WTC11 (cell line): ENCODE measurements around the gene VWF. TPM values are rescaled to one million over a fixed set of nuclear protein-coding genes. Genes with fewer than 3 reads are reported as not detected.

Source experiments
- ATAC-seq: fragments of 200-7000 bp; cut with Tn5 transposase; 2 replicates; pipeline ENCODE4 v1.10.0; 2021; ENCODE audit warnings: mild to moderate bottlenecking, moderate library complexity
- CTCF ChIA-PET: fragments of 300-600 bp; sonication (Branson Sonifier 250); formaldehyde crosslinking; loops from one replicate; lab custom pipeline; 2021; ENCODE audit warnings: antibody characterized with exemption; lab: Charles Lee
- POLR2A ChIA-PET: fragments of 350-600 bp; sonication (Branson Sonifier 250); formaldehyde crosslinking; loops from one replicate; lab custom pipeline; 2021; ENCODE audit warnings: antibody characterized with exemption; lab: Charles Lee
- DNase-seq: peaks from one replicate; pipeline ENCODE4 v3.0.0; 2021; ENCODE audit warnings: low spot score
- H3K27ac Mint-ChIP-seq: 2 replicates; pipeline ENCODE4 v1.8.0; 2021; ENCODE audit warnings: mixed read lengths
- H3K27me3 Mint-ChIP-seq: 2 replicates; pipeline ENCODE4 v1.8.0; 2021; ENCODE audit warnings: low read depth, mild to moderate bottlenecking, moderate library complexity, mixed read lengths
- H3K36me3 Mint-ChIP-seq: 2 replicates; pipeline ENCODE4 v1.8.0; 2021; ENCODE audit warnings: mixed read lengths
- H3K4me1 Mint-ChIP-seq: 2 replicates; pipeline ENCODE4 v1.8.0; 2022; ENCODE audit warnings: mixed read lengths
- H3K4me3 Mint-ChIP-seq: 2 replicates; pipeline ENCODE4 v1.8.0; 2021; ENCODE audit warnings: mild to moderate bottlenecking, moderate library complexity, mixed read lengths
- H3K9me3 Mint-ChIP-seq: 2 replicates; pipeline ENCODE4 v1.8.0; 2021; ENCODE audit warnings: mixed read lengths
- CREB1 ChIP-seq: sonication (generic); formaldehyde crosslinking; IDR thresholded peaks from 2 replicates; pipeline ENCODE4 v1.8.0; 2023; ENCODE audit warnings: mild to moderate bottlenecking, missing genetic modification reagents
- FOXK1 ChIP-seq: sonication (generic); formaldehyde crosslinking; IDR thresholded peaks from 2 replicates; pipeline ENCODE4 v1.8.0; 2022; ENCODE audit warnings: mild to moderate bottlenecking, moderate library complexity, missing genetic modification reagents
- IRF2 ChIP-seq: sonication (generic); formaldehyde crosslinking; IDR thresholded peaks from 2 replicates; pipeline ENCODE4 v1.8.0; 2022; ENCODE audit warnings: low read depth, missing genetic modification reagents, borderline replicate concordance
- KAT7 ChIP-seq: sonication (generic); formaldehyde crosslinking; IDR thresholded peaks from 2 replicates; pipeline ENCODE4 v1.8.1; 2023; ENCODE audit warnings: missing genetic modification reagents, mild to moderate bottlenecking, borderline replicate concordance
- NFYB ChIP-seq: sonication (generic); formaldehyde crosslinking; conservative IDR thresholded peaks from 2 replicates; pipeline ENCODE4 v1.8.0; 2022; ENCODE audit warnings: low read depth, missing genetic modification reagents
- RELA ChIP-seq: sonication (generic); formaldehyde crosslinking; IDR thresholded peaks from 2 replicates; pipeline ENCODE4 v1.8.1; 2022; ENCODE audit warnings: missing genetic modification reagents, mild to moderate bottlenecking, borderline replicate concordance
- SMAD4 ChIP-seq: sonication (generic); formaldehyde crosslinking; IDR thresholded peaks from 2 replicates; pipeline ENCODE4 v1.8.0; 2022; ENCODE audit warnings: mild to moderate bottlenecking, missing genetic modification reagents
- ZBTB21 ChIP-seq: sonication (generic); formaldehyde crosslinking; IDR thresholded peaks from 2 replicates; pipeline ENCODE4 v1.8.1; 2023; ENCODE audit warnings: mild to moderate bottlenecking, missing genetic modification reagents, borderline replicate concordance
- ZNF138 ChIP-seq: sonication (generic); formaldehyde crosslinking; conservative IDR thresholded peaks from 2 replicates; pipeline ENCODE4 v1.8.1; 2022; ENCODE audit warnings: mild to moderate bottlenecking, moderate library complexity, missing genetic modification reagents
- ZNF232 ChIP-seq: sonication (generic); formaldehyde crosslinking; IDR thresholded peaks from 2 replicates; pipeline ENCODE4 v1.8.0; 2022; ENCODE audit warnings: mild to moderate bottlenecking, missing genetic modification reagents
- ZNF423 ChIP-seq: fragments of 250-450 bp; sonication (Bioruptor Pico); IDR thresholded peaks from 2 replicates; pipeline ENCODE4 v2.1.2; 2022; ENCODE audit warnings: mild to moderate bottlenecking, moderate library complexity
- total RNA-seq: library from RNA; stranded (reverse); gene quantifications from 3 replicates; pipeline ENCODE4 v1.2.3, GENCODE V29; 2021
- TF ChIP-seq, protein P1 (sequence below): sonication (generic); formaldehyde crosslinking; IDR thresholded peaks from 2 replicates; pipeline ENCODE4 v1.8.1; 2023; ENCODE audit warnings: mild to moderate bottlenecking, missing genetic modification reagents
- TF ChIP-seq, protein P2 (sequence below): sonication (generic); formaldehyde crosslinking; IDR thresholded peaks from 2 replicates; pipeline ENCODE4 v1.8.1; 2023; ENCODE audit warnings: mild to moderate bottlenecking, missing genetic modification reagents, borderline replicate concordance
- TF ChIP-seq, protein P3 (sequence below): sonication (generic); formaldehyde crosslinking; IDR thresholded peaks from 2 replicates; pipeline ENCODE4 v1.8.1; 2023; ENCODE audit warnings: mild to moderate bottlenecking, missing genetic modification reagents
- TF ChIP-seq, protein P4 (sequence below): fragments of 250-450 bp; sonication (Bioruptor Pico); conservative IDR thresholded peaks from 2 replicates; pipeline ENCODE4 v1.9.0; 2021; ENCODE audit warnings: mild to moderate bottlenecking
- TF ChIP-seq, protein P5 (sequence below): sonication (generic); formaldehyde crosslinking; IDR thresholded peaks from 2 replicates; pipeline ENCODE4 v1.8.1; 2022; ENCODE audit warnings: missing genetic modification reagents, borderline replicate concordance
- TF ChIP-seq, protein P6 (sequence below): fragments of 250-450 bp; sonication (Bioruptor Pico); IDR thresholded peaks from 2 replicates; pipeline ENCODE4 v2.1.2; 2022; ENCODE audit warnings: mild to moderate bottlenecking, moderate library complexity
- TF ChIP-seq, protein P7 (sequence below): fragments of 250-450 bp; sonication (Bioruptor Pico); IDR thresholded peaks from 2 replicates; pipeline ENCODE4 v1.8.0; 2021; ENCODE audit warnings: mild to moderate bottlenecking

Gene VWF
- total RNA-seq, 1 experiment from 2014 or later: 0.48 TPM

DNA sequence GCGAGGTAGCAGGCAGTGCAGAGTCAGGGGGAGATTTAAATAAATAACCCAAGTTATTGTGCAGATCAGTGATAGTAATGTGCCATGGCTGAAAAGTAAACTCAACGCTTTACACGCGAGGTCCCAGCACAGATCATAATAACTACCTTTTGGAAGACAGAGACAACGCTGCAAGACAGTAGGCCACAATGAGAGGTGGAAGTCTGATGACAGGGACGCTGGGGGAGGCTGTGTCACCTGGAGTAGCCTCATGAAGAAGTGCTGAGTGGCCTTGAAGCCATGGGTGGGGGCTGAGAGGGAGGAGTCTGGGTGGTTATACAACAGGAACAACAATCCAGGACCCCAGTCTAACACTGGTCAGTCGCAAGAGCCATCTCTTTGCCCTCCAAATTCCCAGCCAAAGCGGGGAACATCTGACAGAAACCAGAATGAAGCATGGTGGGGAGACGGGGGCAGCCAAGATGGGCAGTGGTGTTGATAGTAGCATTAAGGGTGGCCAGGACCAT lies 207.6 kb downstream of the VWF start:
- CTCF ChIA-PET: interaction anchor here (1.2 kb wide), 1 partner anchor 72 kb away, joined by 5 read pairs; no protein-coding TSS in a partner anchor
- no peaks in the 10 kb centered on the region for H3K9me3 Mint-ChIP-seq
- peaks cover 2% of the 10 kb centered on the region; the same call in 1 of the 2 replicates for H3K36me3 Mint-ChIP-seq
- POLR2A ChIA-PET: no interaction called here
- H3K4me1 Mint-ChIP-seq: no peaks in the 10 kb centered on the region
- H3K27me3 Mint-ChIP-seq: no peaks in the 10 kb centered on the region
- TF ChIP-seq, protein P1, sequence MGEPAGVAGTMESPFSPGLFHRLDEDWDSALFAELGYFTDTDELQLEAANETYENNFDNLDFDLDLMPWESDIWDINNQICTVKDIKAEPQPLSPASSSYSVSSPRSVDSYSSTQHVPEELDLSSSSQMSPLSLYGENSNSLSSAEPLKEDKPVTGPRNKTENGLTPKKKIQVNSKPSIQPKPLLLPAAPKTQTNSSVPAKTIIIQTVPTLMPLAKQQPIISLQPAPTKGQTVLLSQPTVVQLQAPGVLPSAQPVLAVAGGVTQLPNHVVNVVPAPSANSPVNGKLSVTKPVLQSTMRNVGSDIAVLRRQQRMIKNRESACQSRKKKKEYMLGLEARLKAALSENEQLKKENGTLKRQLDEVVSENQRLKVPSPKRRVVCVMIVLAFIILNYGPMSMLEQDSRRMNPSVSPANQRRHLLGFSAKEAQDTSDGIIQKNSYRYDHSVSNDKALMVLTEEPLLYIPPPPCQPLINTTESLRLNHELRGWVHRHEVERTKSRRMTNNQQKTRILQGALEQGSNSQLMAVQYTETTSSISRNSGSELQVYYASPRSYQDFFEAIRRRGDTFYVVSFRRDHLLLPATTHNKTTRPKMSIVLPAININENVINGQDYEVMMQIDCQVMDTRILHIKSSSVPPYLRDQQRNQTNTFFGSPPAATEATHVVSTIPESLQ (CRISPR knock-in tag): no peak
- TF ChIP-seq ZNF232 (CRISPR knock-in tag): no peak
- TF ChIP-seq, protein P2, sequence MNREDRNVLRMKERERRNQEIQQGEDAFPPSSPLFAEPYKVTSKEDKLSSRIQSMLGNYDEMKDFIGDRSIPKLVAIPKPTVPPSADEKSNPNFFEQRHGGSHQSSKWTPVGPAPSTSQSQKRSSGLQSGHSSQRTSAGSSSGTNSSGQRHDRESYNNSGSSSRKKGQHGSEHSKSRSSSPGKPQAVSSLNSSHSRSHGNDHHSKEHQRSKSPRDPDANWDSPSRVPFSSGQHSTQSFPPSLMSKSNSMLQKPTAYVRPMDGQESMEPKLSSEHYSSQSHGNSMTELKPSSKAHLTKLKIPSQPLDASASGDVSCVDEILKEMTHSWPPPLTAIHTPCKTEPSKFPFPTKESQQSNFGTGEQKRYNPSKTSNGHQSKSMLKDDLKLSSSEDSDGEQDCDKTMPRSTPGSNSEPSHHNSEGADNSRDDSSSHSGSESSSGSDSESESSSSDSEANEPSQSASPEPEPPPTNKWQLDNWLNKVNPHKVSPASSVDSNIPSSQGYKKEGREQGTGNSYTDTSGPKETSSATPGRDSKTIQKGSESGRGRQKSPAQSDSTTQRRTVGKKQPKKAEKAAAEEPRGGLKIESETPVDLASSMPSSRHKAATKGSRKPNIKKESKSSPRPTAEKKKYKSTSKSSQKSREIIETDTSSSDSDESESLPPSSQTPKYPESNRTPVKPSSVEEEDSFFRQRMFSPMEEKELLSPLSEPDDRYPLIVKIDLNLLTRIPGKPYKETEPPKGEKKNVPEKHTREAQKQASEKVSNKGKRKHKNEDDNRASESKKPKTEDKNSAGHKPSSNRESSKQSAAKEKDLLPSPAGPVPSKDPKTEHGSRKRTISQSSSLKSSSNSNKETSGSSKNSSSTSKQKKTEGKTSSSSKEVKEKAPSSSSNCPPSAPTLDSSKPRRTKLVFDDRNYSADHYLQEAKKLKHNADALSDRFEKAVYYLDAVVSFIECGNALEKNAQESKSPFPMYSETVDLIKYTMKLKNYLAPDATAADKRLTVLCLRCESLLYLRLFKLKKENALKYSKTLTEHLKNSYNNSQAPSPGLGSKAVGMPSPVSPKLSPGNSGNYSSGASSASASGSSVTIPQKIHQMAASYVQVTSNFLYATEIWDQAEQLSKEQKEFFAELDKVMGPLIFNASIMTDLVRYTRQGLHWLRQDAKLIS (CRISPR knock-in tag): no peak
- TF ChIP-seq CREB1 (CRISPR knock-in tag): no peak
- no peak for TF ChIP-seq ZNF138 (CRISPR knock-in tag)
- TF ChIP-seq FOXK1: no peak
- TF ChIP-seq KAT7 (CRISPR knock-in tag): no peak
- TF ChIP-seq RELA (CRISPR knock-in tag): no peak
- TF ChIP-seq, protein P3, sequence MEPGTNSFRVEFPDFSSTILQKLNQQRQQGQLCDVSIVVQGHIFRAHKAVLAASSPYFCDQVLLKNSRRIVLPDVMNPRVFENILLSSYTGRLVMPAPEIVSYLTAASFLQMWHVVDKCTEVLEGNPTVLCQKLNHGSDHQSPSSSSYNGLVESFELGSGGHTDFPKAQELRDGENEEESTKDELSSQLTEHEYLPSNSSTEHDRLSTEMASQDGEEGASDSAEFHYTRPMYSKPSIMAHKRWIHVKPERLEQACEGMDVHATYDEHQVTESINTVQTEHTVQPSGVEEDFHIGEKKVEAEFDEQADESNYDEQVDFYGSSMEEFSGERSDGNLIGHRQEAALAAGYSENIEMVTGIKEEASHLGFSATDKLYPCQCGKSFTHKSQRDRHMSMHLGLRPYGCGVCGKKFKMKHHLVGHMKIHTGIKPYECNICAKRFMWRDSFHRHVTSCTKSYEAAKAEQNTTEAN (CRISPR knock-in tag): no peak
- no peak for TF ChIP-seq ZBTB21 (CRISPR knock-in tag)
- no peak for TF ChIP-seq SMAD4
- TF ChIP-seq IRF2 (CRISPR knock-in tag): no peak
- TF ChIP-seq, protein P4, sequence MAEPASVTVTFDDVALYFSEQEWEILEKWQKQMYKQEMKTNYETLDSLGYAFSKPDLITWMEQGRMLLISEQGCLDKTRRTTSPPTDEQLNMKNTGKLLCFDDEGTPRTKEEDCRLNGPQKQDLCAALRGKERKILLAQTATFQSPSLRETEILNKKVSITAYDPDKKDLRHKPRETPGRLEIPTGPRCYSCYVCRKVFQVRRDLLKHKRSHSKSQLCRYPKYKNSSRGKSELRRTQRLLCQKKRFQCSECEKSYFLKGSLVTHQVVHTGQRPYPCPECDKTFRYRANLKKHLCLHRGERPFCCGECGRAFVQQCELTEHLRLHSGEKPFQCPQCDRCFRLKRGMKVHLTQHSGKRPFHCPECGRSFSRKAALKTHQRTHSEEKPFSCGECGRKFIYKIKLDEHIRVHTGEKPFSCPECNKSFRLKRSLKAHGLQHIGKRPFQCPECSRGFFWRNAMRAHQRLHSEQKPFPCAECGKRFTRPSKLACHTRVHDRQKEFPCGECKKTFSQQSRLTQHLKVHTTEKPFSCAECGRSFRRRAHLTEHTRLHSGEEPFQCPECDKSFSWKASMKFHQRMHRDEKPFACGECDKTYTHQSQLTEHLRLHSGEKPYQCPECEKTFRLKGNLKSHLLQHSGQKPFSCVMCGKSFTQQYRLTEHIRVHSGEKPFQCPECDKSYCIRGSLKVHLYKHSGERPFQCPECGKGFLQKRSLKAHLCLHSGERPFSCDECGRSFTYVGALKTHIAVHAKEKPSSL (CRISPR knock-in tag): no peak
- TF ChIP-seq, protein P5, sequence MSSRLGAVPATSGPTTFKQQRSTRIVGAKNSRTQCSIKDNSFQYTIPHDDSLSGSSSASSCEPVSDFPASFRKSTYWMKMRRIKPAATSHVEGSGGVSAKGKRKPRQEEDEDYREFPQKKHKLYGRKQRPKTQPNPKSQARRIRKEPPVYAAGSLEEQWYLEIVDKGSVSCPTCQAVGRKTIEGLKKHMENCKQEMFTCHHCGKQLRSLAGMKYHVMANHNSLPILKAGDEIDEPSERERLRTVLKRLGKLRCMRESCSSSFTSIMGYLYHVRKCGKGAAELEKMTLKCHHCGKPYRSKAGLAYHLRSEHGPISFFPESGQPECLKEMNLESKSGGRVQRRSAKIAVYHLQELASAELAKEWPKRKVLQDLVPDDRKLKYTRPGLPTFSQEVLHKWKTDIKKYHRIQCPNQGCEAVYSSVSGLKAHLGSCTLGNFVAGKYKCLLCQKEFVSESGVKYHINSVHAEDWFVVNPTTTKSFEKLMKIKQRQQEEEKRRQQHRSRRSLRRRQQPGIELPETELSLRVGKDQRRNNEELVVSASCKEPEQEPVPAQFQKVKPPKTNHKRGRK (CRISPR knock-in tag): no peak
- no peak for TF ChIP-seq ZNF423 (CRISPR knock-in tag)
- TF ChIP-seq NFYB: no peak
- TF ChIP-seq, protein P6, sequence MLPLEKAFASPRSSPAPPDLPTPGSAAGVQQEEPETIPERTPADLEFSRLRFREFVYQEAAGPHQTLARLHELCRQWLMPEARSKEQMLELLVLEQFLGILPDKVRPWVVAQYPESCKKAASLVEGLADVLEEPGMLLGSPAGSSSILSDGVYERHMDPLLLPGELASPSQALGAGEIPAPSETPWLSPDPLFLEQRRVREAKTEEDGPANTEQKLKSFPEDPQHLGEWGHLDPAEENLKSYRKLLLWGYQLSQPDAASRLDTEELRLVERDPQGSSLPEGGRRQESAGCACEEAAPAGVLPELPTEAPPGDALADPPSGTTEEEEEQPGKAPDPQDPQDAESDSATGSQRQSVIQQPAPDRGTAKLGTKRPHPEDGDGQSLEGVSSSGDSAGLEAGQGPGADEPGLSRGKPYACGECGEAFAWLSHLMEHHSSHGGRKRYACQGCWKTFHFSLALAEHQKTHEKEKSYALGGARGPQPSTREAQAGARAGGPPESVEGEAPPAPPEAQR: no peak
- TF ChIP-seq, protein P7, sequence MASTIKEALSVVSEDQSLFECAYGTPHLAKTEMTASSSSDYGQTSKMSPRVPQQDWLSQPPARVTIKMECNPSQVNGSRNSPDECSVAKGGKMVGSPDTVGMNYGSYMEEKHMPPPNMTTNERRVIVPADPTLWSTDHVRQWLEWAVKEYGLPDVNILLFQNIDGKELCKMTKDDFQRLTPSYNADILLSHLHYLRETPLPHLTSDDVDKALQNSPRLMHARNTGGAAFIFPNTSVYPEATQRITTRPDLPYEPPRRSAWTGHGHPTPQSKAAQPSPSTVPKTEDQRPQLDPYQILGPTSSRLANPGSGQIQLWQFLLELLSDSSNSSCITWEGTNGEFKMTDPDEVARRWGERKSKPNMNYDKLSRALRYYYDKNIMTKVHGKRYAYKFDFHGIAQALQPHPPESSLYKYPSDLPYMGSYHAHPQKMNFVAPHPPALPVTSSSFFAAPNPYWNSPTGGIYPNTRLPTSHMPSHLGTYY (CRISPR knock-in tag): no peak
- H3K4me3 Mint-ChIP-seq: no peak overlapping the region
- no peak overlapping the region for H3K27ac Mint-ChIP-seq
- DNase-seq (no peak), ATAC-seq (no peak)
